B cell (primary cell): ENCODE data around the gene TTC34. TPM values are rescaled to one million over a fixed set of nuclear protein-coding genes. Genes with fewer than 3 reads are reported as not detected.

Experiments used
- ATAC-seq: fragments of 200-7000 bp; cut with Tn5 transposase; one replicate; pipeline ENCODE4 v1.10.0; 2021; ENCODE audit warnings: low read depth, mild to moderate bottlenecking, moderate number of reproducible peaks, moderate library complexity
- CTCF ChIA-PET: fragments of 350-600 bp; sonication (Branson Sonifier 250); formaldehyde crosslinking; loops from one replicate; lab custom pipeline; 2021; ENCODE audit warnings: antibody characterized with exemption, inconsistent platforms; lab: Charles Lee
- POLR2A ChIA-PET: fragments of 350-600 bp; sonication (Branson Sonifier 250); formaldehyde crosslinking; loops from one replicate; lab custom pipeline; 2021; ENCODE audit warnings: antibody characterized with exemption; lab: Charles Lee
- DNase-seq: peaks from one replicate; pipeline ENCODE4 v3.0.0; 2013
- H2AFZ ChIP-seq: 2 replicates; pipeline ENCODE4 v1.6.1; 2012; ENCODE audit warnings: mild to moderate bottlenecking, low read depth, low read length; ENCODE audit not compliant: insufficient read depth, poor library complexity, severe bottlenecking
- H3K27ac ChIP-seq, 2 donors: 1 replicate in 1 of 2; 2 replicates in 1 of 2; pipeline ENCODE4 v1.5.1; 2012 to 2013; ENCODE audit warnings: low read length in 2 of 2, mild to moderate bottlenecking in 2 of 2, moderate library complexity in 1 of 2
- H3K27me3 ChIP-seq, 4 experiments: fragments of 200-600 bp in 1 of 4; sonication (generic) in 1 of 4; replicated peaks in 1 of 4; 1 replicate in 2 of 4; 2 replicates in 2 of 4; pipeline versions ENCODE4 v1.6.1 to v1.7.0; 2013 to 2016; ENCODE audit warnings: low read length in 3 of 4, mild to moderate bottlenecking in 2 of 4, mixed read lengths in 1 of 4, moderate library complexity in 1 of 4; ENCODE audit not compliant: insufficient read depth in 4 of 4, control insufficient read depth in 3 of 4; ENCODE audit errors: control extremely low read depth in 1 of 4
- H3K36me3 ChIP-seq, 2 experiments: replicated peaks in 1 of 2; 1 replicate in 1 of 2; 2 replicates in 1 of 2; pipeline versions ENCODE4 v1.6.1 to v1.7.1; 2013; ENCODE audit warnings: low read length in 1 of 2; ENCODE audit not compliant: insufficient read depth in 2 of 2, control insufficient read depth in 1 of 2; ENCODE audit errors: control extremely low read depth in 1 of 2, extremely low read depth in 1 of 2
- H3K4me1 ChIP-seq, 2 donors: fragments of 200-600 bp in 1 of 2; sonication (generic) in 1 of 2; 1 replicate in 1 of 2; 2 replicates in 1 of 2; pipeline versions ENCODE4 v1.5.1 to v1.6.1; 2013 to 2017; ENCODE audit warnings: low read length in 2 of 2; ENCODE audit not compliant: control insufficient read depth in 2 of 2, insufficient read depth in 2 of 2
- H3K4me2 ChIP-seq: replicated peaks from 2 replicates; pipeline ENCODE3; 2012; ENCODE audit warnings: mild to moderate bottlenecking, low read depth, low read length; ENCODE audit not compliant: poor library complexity, severe bottlenecking
- H3K4me3 ChIP-seq, 5 experiments: fragments of 200-600 bp in 1 of 5; sonication (generic) in 1 of 5; 1 replicate in 3 of 5; 2 replicates in 2 of 5; pipeline versions ENCODE4 v1.5.1 to v1.7.0; 2011 to 2016; ENCODE audit warnings: low read length in 4 of 5, mild to moderate bottlenecking in 4 of 5, low read depth in 2 of 5, control low read depth in 1 of 5, moderate library complexity in 1 of 5; ENCODE audit not compliant: insufficient read depth in 1 of 5; ENCODE audit errors: control extremely low read depth in 1 of 5, extremely low read depth in 1 of 5
- H3K79me2 ChIP-seq: fragments of 200-600 bp; sonication (generic); one replicate; pipeline ENCODE4 v1.6.0; 2016; ENCODE audit warnings: low read length; ENCODE audit not compliant: control insufficient read depth, insufficient read depth
- H3K9ac ChIP-seq: fragments of 200-600 bp; sonication (generic); 2 replicates; pipeline ENCODE4 v1.6.1; 2017; ENCODE audit warnings: mild to moderate bottlenecking, low read length, moderate library complexity
- H3K9me3 ChIP-seq, 3 donors: one replicate each; pipeline versions ENCODE4 v1.6.1 to v1.7.1; 2013; ENCODE audit warnings: low read length in 2 of 3; ENCODE audit not compliant: control insufficient read depth in 2 of 3, insufficient read depth in 1 of 3; ENCODE audit errors: control extremely low read depth in 1 of 3
- H4K20me1 ChIP-seq: 2 replicates; pipeline ENCODE4 v1.6.0; 2012; ENCODE audit warnings: mild to moderate bottlenecking, low read length; ENCODE audit not compliant: insufficient read depth, control insufficient read depth, poor library complexity, severe bottlenecking
- H3K27ac Mint-ChIP-seq: one replicate; pipeline ENCODE4 v1.8.0; 2021; ENCODE audit warnings: mixed read lengths
- H3K27me3 Mint-ChIP-seq: one replicate; pipeline ENCODE4 v1.8.0; 2021; ENCODE audit warnings: mixed read lengths
- H3K4me1 Mint-ChIP-seq: one replicate; pipeline ENCODE4 v1.8.0; 2021; ENCODE audit warnings: mixed read lengths
- H3K4me3 Mint-ChIP-seq: one replicate; pipeline ENCODE4 v1.8.0; 2021; ENCODE audit warnings: mixed read lengths
- H3K9me3 Mint-ChIP-seq: one replicate; pipeline ENCODE4 v1.8.0; 2022; ENCODE audit warnings: mixed read lengths; ENCODE audit not compliant: insufficient read depth
- EZH2 ChIP-seq: IDR thresholded peaks from 2 replicates; pipeline ENCODE4 v1.6.1; 2012; ENCODE audit warnings: borderline replicate concordance, low read depth, mild to moderate bottlenecking, moderate library complexity, low read length; ENCODE audit not compliant: insufficient read depth, poor library complexity, severe bottlenecking
- WGBS: methylation state at CpG from one replicate; pipeline ENCODE4 v1.1.5; 2013; ENCODE audit warnings: missing lambda C conversion rate; ENCODE audit not compliant: insufficient coverage; 5-methylcytosine and 5-hydroxymethylcytosine counted together
- intact Hi-C: fragments of 100-400 bp; cut with micrococcal nuclease; formaldehyde crosslinking; loops from one replicate; pipeline ENCODE4 v1.10.0; 2022
- polyA plus RNA-seq: library from polyadenylated mRNA; depleted of rRNA; stranded (reverse); fragments of >200 nt; gene quantifications from 2 replicates; pipeline ENCODE4 v1.2.3, GENCODE V29; 2012
- total RNA-seq, 2 donors: library from RNA; stranded (reverse); fragments of 120-200 nt in 1 of 2; gene quantifications; 1 replicate in 1 of 2; 2 replicates in 1 of 2; pipeline versions ENCODE4 v1.2.3 to v1.2.4, GENCODE V29; 2013 to 2022
- TF ChIP-seq, protein P1 (sequence below): fragments of 200-600 bp; IDR thresholded peaks from one replicate; pipeline ENCODE4 v1.8.0; 2022; ENCODE audit warnings: antibody characterized with exemption, mild to moderate bottlenecking

The TTC34 gene
- total and polyA plus RNA-seq, 2 donors (not counting 1 experiment from before 2014, with no cell fraction given) = 2.1 to 8.1 TPM

DNA sequence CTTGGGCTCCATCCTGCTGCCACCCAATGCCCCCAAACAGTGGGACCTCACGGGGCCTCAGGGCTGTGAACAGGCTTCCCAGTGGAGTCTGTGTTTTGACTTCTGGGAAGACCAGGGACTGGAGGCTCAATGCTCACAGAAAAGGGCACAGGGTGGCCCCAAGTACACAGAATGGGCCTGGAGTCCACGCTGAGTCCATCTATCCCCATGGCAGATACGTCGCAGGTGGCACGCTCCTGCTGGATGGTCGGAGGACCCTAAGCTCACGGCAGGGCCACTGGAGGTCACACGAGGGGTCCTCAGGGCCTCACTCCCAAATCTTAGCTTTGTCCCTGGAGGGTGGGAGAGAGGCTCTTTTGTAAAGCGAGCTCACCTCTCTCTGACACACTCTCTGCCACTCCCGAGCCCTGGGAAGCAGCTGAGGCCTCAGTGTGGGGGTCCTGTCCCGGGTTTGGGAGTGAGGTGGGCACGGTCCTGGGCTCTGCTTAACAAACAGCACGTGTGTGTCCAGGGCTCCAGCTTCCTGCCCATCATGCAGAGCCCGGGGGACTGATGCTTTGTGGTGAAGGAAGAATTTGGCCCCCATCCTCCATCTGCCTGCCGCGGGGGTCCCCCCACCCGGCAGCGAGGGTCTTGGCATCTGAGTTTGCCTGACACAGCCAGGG is 27.2 kb upstream of the TTC34 start:
- Mint-ChIP-seq H3K27me3 (peaks cover 5% of the 10 kb centered on the region), H3K9me3 (no peaks in the 10 kb centered on the region), H3K27ac (no peak overlapping the region), H3K4me3 (no peak overlapping the region), H3K4me1 (no peaks in the 10 kb centered on the region)
- intact Hi-C loops = no loop called here
- TF ChIP-seq EZH2 = no peak
- TF ChIP-seq, protein P1, sequence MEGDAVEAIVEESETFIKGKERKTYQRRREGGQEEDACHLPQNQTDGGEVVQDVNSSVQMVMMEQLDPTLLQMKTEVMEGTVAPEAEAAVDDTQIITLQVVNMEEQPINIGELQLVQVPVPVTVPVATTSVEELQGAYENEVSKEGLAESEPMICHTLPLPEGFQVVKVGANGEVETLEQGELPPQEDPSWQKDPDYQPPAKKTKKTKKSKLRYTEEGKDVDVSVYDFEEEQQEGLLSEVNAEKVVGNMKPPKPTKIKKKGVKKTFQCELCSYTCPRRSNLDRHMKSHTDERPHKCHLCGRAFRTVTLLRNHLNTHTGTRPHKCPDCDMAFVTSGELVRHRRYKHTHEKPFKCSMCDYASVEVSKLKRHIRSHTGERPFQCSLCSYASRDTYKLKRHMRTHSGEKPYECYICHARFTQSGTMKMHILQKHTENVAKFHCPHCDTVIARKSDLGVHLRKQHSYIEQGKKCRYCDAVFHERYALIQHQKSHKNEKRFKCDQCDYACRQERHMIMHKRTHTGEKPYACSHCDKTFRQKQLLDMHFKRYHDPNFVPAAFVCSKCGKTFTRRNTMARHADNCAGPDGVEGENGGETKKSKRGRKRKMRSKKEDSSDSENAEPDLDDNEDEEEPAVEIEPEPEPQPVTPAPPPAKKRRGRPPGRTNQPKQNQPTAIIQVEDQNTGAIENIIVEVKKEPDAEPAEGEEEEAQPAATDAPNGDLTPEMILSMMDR = no peak
- no peaks in the 10 kb centered on the region for H3K4me1 ChIP-seq
- H3K27me3 ChIP-seq = peaks cover 0 to 3% (median 0%) of the 10 kb centered on the region in 4 experiments
- H3K9me3 ChIP-seq = peaks cover 0 to 56% (median 0%) of the 10 kb centered on the region in 3 donors
- no peak for DNase-seq
- ChIA-PET POLR2A (no interaction called here), CTCF (no interaction called here)
- H2AFZ ChIP-seq = no peak overlapping the region
- H3K79me2 ChIP-seq = no peaks in the 10 kb centered on the region
- no peak for ATAC-seq
- H3K27ac ChIP-seq = no peak overlapping the region
- no peak overlapping the region for H3K4me3 ChIP-seq
- WGBS = 79% methylated on average over 12 of the region's 18 CpGs
- no peak overlapping the region for H3K9ac ChIP-seq
- H4K20me1 ChIP-seq = no peaks in the 10 kb centered on the region
- no peak overlapping the region for H3K4me2 ChIP-seq
- H3K36me3 ChIP-seq = no peaks in the 10 kb centered on the region

DNA sequence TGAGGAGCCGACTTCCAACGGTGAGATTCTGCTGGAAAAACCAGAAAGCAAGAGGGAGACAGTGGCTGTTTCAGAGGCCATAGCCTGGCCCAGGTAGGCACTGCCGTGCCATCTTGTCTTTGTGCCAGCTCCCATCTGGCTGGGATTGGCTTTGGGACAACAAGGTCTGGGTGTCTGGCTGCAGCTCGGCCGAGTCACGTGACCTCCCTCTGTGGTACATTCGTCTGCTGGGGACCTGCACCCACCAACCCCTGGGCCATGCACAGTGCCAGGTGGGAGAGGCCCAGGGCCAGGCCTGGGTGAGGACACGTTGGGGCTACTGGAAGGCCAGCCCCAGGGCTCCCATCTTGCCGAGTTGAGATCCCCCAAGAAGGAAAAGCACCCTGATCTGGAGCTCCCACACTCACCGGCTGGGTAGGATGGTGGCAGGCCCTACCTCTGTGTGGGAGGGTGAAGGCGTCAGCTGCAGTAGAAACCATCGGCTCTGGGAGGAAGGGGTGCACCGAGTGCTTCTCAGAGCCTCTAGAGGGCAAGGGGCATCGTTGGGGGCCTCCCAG is 25.3 kb upstream of the TTC34 start:
- Mint-ChIP-seq H3K4me3 (no peak overlapping the region), H3K27me3 (peaks cover 8% of the 10 kb centered on the region), H3K4me1 (no peaks in the 10 kb centered on the region), H3K9me3 (no peaks in the 10 kb centered on the region), H3K27ac (no peak overlapping the region)
- Histone ChIP-seq H3K79me2 (no peaks in the 10 kb centered on the region), H3K9me3 (peaks cover 0 to 50% (median 0%) of the 10 kb centered on the region in 3 donors), H4K20me1 (no peaks in the 10 kb centered on the region), H2AFZ (no peak overlapping the region), H3K27ac (no peak overlapping the region), H3K9ac (no peak overlapping the region), H3K4me3 (no peak overlapping the region), H3K4me2 (no peak overlapping the region), H3K4me1 (no peaks in the 10 kb centered on the region), H3K27me3 (peaks cover 0 to 6% (median 0%) of the 10 kb centered on the region in 4 experiments), H3K36me3 (no peaks in the 10 kb centered on the region)
- DNase-seq (no peak), ATAC-seq (no peak)
- ChIA-PET POLR2A (no interaction called here), CTCF (no interaction called here)
- 87% methylated on average over 14 of the region's 14 CpGs for WGBS
- TF ChIP-seq, protein P1 = no peak
- no peak for TF ChIP-seq EZH2
- intact Hi-C loops = no loop called here
